ENCODE data around the gene HS1BP3.

- TF ChIP-seq EZH2 (IDR thresholded peaks at IDR 0.05; ENCODE audit: borderline replicate concordance, low read length): no peak
- no peak for TF ChIP-seq CTCF (conservative IDR thresholded peaks at IDR 0.05 in 1 of 2, IDR thresholded peaks at IDR 0.05 in 1 of 2; ENCODE audit: extremely low read depth in 1 of 2, insufficient read depth in 1 of 2, low read depth in 1 of 2, low read length in 2 of 2)
Observed at GRCh38 chr2:20592106-20593071, 58.5 kb downstream of the HS1BP3 start.
